Measurements from ENCODE around the gene ZNF230.

DNA sequence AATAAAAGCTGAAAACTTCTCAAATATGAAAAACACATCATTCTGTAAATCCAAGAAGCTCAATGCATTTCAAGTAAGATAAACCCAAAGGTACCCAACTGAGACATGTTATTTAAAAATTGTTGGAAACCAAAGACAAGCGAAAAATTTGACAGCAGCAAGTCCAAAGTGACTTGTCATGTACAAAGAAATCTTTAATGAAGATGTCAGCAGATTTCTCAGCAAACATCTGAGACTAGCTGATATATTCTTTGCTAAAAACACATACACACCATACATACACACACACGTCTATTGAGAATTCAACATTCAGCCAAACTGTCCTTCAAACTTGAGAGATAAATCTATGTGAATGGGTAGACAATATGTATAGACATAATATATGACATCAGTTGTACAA lies 16.7 kb downstream of the ZNF230 start:
- TF ChIP-seq CTBP1 (IDR thresholded peaks at IDR 0.05; ENCODE audit: borderline replicate concordance) (no peak), FOXM1 (IDR thresholded peaks at IDR 0.05; ENCODE audit: borderline replicate concordance) (no peak), TARDBP (IDR thresholded peaks at IDR 0.05) (no peak), FOXK2 (IDR thresholded peaks at IDR 0.05) (no peak), FOXA1 (IDR thresholded peaks at IDR 0.05) (no peak), PKNOX1 (IDR thresholded peaks at IDR 0.05) (no peak), SP1 (IDR thresholded peaks at IDR 0.05) (no peak)
